Activated effector memory CD4-positive, alpha-beta T cell treated with anti-CD3 and anti-CD28 coated beads, Interleukin-2, amount 50 U/mL, for 16 hours (primary cell): ENCODE data around the gene PLEKHM1.

Source experiments
- DNase-seq: peaks from one replicate; pipeline ENCODE4 v3.0.0-alpha.2; 2020

The PLEKHM1 gene

DNA sequence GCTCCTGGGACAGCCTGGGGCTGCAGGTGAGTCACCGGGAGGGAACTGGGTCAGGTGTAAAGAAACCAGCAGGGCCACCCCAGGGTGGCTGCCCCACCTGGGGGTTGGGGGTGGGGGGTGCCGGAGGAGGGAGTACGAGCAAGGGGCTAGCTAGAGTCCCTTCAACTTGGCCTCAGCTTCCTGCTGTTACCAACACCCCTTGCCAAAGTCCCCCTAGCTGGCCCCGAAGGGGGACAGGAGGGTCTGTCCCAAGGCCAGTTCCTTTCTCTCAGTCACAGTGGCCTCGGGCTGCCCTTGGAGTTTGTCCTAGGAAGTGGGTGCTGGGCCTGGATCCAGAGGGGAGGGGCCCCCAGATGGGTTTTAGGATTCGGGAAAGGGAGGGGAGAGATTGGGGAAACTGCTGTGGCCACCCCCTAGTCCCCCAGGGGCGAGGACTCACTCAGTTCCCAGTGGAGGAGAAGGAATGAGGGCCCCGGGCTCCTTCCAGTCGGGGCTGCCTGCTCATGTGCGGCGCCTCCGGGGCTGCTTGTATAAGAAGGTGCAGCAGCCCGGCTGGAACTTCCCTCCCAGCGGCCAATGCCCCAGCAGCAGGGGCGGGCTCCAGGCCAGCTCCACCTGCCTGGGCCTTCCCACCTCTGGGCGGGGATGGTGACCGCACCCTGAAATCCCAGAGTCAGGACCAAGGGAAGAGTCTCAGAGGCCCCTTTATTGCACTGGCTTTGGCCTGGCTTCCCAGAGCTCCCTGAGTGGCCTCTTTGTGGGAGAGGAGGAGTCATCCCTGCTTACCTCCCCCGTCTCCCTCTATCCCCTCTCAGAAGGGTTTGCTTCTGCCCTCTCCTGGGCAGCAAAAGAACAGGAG lies 65.2 kb downstream of the PLEKHM1 start:
- no peak for DNase-seq

DNA sequence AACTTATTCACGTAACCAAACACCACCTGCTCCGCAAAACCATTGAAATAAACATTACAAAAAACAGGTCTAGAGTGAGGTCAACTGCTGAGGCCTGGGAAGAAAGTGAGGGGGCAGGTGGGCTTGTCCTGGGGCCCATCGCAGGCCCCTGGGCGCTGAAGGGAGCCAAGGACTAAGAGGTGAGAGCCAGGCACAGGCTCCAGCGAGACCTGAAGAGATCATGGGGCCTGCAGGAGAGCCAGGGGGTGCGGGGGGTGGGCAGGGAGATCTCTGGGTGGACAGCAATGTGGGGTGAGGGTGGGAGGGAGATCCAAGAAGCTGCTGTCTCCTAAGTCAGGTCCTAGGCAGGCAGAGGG lies 65.8 kb downstream of the PLEKHM1 start:
- DNase-seq: no peak

DNA sequence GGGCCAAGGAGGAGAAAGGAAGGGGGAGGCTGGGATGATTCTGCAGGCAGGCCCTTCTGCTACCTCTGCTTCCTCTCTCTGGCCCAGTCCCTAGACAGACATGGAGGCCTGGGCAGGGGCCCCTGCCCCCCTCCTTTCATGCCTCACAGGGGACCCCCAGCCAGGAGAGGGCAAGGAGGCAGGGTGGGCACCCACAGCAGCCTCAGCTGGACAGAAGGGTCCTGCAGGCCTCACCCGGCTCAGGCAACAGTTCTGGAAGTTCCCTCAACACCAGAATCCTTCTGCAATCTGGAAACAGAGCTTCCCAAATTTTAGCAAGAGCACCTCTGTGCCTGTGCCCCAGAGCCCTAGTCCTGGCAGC lies 66.6 kb downstream of the PLEKHM1 start:
- no peak for DNase-seq

DNA sequence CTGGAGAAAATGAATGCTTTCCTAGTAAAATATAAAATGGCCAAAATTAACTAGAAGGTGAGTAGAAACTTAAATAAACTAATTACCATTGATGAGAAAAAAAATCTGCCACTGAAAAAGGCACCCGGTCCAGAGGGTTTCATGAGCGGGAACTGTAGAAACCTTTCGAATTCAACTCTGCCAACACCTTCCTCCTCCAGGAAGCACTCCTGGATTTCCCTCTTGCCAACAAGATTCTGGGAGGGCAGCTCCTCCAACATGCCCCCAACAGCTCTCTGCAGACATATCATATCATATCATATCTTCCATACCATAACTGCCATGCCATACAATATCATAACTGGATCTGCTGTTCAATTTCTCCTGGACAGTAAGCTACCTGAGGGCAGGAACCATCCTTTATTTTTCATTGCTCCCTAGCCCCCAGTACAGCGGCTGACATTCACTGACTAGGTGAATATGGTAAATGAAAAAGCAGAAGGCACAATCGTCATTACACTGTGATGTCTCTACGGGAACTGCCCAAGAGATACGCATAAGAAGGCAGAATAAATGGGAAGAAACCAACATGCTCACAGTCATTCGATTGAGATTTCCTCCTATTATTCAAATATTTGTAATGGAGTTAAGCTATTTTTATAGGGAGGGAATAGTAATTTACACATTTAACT lies 67.1 kb downstream of the PLEKHM1 start:
- DNase-seq: no peak

DNA sequence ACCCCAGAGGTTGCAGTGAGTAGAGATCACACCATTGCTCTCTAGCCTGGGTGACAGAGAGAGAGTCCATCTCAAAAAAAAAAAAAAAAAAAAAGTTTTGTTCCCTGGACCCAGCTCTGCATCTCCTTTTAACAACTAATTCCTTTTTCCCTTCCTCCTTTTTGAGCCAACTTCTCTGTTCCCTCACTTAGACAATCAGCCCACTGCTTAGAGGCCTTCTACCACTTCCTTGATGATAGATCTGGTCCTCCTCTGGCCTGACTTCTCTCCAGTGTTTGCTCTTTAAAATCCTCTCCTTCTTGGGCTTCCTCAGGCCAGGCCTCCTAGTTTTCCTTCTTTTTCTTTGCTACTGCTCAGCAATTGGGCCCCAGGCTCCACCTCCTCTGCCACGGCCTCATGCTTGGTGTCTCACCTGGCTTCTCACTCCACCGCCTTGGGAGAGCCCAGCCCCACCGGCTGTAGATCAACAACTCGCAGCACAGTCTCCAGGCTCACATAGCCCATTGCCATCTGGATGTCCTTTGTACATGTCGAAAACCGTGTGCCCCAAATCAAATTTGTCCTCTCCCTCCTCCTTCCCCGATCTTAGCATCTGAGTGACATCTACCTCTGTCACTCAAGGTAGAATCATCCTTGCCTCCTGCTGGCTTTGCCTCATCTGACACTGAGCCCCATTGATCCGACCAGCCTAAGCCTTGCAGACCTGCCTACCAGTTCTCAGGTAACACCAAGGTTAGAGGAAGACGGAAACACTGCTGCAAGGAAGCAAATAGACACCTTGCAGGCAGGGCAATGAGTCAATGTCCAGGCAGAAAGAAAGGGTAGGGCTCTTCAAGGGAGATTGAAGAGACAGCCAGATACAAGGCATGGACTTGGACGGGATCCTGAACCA lies 75.3 kb downstream of the PLEKHM1 start:
- DNase-seq: no peak

DNA sequence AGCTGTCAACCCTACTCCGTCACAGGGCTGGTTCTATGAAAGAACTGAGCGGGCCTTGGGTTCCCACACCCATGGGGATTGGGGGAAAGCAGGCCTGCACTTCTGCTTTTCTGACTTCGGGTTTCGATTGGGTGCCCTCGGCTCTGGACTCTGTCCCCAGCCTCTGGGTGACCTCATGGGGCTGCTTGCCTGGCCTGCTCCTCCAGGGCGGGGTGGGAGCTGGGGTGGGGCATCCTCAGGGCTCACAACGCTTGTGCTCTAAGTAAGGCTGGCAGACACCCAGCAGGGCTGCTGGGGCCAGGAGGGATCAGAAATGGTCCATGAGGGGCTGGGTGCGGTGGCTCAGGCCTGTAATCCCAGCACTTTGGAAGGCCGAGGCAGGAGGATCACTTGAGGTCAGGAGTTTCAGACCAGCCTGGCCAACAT lies 77.0 kb downstream of the PLEKHM1 start:
- no peak for DNase-seq

DNA sequence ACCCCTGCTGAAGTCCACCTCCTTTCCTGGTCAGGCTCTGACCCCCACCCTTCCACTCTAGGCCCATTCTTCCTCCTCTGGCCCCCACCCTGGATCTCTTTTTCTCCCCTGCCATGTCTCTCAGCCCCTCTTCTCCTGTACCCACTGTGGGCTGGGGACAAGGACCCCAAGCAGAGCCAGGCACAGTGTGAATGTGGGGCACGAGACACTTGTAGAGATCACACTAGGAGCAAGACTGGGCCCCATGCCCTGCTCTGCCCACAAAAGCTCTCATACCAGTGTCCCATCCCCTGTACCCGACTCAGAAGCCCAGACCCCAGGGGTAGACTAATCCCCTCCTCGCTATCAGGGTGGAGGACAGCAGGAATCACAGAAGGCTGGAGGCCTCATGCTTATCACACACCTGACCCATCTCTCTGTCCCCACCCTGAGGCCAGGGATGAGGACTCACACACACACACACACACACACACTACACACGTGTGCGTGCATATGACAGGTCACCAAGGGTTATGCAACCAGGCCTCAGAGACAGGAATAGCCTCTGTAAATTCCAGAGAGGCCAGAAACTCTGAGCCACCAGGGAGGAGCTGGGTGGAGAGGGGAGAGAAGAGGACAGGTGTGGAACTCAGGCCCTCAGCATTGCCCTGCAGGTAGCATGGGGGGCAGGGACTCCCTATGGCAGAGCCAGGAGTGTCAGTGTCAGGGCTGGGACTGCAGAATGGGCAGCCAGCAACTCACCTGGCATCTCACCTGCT lies 79.0 kb downstream of the PLEKHM1 start:
- no peak for DNase-seq

DNA sequence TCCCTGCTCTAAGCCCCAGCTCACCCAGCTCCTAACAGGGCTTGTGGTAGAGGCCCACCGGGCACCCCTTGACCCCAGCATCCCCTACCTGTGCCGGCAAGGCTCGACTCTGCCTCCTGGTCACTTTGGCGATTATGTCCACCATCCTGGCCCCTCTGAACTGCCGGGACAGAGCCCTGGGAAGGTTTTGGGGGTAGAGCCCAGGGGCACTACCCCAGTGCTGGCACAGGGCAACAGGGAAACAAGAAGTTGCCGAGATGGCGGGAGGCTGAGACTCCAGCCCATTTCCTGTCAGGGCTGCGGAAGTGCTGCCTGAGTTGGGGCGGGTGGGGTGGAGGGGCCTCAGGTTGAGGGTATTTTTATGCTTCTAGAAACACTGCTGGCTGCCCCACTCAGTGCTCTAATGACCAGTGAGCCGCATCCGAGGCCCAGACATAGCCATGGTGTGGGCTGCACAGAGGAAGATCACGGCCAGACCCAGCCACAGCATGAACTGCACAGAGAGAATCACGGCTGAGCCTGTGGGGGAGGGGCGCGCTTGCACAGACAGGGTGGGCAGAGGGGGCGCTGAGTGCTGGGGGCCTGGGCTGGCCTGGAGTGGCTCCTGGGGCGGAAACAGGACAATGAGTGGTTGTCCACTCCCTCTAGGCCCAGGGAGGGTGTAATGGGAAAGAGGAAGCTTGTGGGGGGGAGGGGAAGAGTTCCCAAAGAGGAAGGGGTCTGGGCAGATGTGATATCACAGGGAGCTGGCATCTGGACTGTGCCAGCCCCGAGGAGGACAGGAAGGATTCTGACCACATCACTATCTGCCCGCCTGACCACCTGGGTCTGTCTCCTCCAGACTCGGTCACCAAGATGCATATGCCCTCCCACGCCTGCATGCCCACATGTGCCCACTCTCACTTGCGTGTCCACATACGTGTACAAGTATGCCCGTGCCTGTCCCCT lies 80.1 kb downstream of the PLEKHM1 start:
- DNase-seq: peak; percentile 86

DNA sequence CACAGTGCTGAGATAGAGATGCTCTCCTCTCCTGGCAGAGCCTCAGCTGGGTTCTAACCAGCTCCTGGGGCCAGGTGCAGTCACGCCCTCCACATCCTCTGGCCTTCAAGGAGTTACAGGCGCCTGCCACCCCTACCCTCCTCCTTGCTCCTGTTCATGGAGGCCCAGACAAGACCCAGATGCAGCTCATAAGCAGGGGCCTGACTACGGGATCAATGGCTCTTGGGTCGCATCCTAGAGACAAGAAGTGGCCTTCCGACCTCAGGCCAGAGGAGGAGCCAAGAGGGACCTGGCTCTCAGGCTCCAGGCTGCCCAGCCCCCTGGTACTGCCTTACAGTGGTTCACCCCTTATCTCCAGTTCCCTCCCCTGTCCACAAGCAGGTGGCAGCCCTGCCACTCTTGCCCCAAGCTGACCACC lies 80.9 kb downstream of the PLEKHM1 start:
- DNase-seq: no peak

DNA sequence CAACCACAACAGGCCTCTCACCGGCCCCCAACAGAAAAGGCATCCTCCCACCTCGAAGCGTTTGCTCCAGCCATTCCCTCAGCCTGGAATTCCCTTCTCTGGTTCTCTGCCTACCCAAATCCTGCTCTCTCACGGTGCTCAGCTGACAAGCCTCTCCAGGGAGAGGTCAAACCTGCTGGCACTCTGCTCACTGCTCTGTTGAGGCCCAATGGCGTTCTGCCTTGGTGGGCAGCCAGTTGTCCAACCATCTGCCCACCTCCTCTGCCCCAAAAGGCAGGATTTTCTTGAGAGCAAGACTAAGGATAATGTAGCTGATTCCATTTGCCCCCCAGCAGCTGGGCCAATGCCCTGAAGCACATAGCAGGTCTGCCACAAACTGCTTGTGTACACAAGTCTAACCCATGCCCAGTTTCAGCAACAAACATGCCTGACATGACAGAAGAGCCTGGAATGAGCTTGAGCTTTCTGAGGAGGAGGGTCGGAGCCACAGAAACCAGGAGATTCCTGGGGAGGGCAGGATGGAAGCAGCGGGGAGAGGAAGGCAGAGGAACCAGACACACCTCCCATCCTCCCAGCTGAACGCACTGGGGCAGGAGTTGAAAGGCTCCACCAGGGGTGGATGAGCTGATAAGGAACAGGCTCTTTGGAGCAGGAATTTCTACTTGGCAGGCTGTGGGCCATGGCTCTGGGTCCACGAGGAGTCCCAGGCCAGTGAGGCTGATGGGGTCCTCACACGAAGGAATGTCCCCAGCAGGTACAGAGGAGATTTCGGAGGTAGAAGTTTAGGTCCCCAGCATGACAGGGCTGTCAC lies 81.7 kb downstream of the PLEKHM1 start:
- DNase-seq: no peak

DNA sequence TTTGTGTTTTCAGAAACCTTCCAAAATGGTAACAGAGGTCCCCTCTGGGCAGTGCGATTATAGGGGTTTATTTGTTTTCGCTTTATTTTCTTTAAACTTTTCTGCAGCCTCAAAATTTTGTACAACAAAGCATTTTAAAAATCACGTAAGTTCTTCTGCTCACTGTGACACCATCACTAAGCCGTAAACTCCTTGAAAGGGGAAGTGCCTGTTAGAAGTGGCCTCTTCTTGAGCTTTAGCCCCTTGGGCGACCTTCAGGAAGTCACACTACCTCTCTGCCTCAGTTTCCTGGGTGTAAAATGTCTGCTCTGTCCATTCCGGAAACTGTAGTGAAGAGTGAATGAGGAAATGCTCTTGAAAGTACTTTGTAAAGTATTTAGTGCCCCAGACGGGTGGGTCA lies 84.4 kb downstream of the PLEKHM1 start:
- DNase-seq: no peak

DNA sequence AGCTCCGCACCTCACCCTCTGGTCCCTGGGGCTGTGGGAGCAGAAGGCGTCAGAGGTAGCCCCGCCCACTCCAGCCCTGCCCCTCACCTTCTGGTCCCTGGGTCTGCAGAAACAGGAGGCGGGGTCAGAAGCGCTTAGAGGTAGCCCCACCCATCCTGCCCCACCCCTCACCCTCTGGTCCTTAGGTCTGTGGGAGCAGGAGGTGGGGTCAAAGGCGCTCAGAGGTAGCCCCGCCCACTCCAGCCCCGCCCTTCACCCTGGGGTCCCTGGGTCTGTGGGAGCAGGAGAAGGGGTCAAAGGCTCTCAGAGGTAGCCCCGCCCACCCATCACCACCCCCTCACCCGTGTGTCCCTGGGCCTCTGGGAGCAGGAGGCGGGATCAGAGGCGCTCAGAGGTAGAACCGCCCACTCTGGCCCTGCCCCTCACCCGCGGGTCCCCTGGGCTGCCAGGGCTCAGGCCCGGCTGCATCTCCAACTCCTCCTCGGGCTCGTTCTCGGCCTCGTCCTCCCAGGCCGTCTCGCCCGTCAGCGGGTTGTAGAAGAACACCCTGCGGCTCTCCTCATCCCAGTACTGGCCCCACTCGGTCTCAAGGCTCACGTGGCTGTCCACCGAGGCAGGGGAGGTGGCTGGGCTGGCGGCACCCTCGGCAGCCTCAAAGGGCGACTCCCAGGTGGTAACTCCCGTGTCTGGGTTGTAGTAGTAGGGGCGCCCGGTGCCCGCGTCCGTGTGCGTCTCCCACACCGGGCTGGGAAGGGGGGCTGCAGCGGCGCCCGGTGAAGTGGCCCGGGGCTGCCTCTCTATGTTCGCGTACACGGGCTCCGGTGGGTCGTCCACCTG lies 85.1 kb downstream of the PLEKHM1 start:
- DNase-seq: no peak

DNA sequence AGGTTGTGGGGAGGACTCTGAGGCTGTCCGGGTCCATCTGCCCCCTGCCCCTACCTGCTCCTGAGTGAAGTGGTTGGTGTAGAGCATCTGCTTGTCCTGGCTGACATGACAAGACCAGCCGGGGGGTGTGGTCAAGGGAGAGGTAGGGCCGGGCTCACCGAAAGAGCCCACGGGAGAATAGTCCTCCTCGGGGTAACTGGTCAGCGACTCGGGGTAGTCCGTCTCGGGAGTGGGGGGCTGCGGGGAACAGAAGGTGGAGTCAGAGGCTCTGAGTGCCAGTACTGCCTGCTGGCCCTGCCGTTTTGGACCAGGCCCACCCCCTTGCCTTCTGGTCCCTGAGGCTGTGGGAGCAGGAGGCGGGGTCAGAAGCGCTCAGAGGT lies 85.7 kb downstream of the PLEKHM1 start:
- no peak for DNase-seq

DNA sequence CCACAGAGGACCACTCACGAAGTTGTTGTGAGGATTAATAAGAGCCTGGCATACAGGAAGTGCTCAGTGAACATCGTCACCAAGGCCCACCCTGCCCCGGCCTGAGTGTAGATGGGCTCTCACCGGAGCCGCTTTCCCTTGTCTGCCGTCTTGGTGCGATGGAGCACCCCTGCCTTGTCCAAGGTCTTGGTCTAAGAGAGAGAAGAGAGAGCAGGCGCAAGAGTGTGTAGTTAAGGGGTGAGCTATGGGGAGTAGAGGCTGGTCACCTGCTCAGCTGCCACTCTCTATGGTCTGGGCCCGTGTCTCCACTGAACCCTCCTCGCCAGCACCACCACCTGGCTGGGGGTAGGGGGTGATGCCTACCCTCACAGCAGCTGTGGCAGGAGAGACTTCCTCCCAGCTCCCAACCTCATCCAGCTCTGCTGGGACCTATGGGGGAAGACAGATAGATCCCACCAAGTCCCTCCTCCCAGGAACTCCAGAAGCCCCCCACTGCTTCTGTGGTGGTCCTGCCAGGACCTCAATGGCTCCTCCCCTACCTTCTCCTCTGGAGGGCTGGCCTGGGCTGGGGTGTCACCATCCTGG lies 86.5 kb downstream of the PLEKHM1 start:
- no peak for DNase-seq

DNA sequence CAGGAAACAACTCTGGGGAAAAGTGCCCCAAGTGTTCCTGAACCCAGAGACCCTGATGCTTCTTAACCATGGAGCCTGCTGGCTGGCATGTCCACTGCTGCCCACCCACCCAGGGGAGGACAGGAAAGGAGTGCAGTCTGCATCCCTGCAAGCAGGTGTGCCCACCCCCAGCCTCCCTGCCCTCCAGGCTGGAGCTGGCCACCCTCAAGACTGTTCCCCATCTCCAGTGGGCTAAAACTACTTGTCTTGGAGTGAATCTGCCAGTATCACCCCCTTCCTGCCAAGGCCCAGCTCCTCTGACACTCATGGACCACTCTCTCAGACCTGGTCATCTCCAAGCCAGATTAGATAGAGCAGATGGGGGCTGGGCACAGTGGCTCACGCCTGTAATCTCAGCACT lies 87.6 kb downstream of the PLEKHM1 start:
- DNase-seq: no peak

DNA sequence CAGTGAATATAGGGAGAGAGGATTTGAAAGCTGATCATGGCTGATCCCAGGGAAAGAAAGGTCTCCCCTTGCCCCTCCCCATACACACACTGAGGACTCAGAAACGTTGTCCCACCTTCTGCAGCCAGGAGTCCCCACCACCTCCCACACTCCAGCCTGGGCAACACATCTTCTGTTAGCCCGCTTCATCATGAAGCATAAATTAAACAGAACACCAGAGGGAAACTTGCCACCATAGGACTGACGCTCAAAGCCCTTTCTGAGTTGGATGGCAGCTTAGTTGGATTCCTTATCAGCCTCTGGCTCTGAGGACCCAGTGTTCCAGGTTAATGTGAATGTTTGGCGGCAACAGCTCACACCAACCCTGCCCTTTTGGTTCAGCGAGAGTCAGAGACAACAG lies 91.7 kb downstream of the PLEKHM1 start:
- DNase-seq: no peak

DNA sequence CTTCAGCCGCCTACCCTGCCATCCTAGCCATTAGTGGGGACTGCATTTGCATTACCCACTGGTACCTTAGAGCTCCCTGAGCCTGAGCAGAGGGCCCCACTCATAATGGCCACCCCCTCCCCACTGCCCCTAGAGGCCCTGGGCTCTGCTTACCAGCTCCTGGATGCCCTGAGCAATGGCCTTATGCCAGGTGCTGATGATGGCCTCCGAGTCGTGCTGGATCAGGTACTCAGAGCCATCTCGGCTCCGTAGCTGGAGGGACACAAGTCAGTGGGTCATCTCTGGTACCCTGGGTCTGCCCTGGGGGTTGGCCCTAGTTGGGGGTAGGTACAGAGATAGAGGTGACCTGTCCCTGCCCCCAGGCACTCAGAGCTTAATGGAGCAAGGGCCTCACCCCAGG lies 92.7 kb downstream of the PLEKHM1 start:
- no peak for DNase-seq

DNA sequence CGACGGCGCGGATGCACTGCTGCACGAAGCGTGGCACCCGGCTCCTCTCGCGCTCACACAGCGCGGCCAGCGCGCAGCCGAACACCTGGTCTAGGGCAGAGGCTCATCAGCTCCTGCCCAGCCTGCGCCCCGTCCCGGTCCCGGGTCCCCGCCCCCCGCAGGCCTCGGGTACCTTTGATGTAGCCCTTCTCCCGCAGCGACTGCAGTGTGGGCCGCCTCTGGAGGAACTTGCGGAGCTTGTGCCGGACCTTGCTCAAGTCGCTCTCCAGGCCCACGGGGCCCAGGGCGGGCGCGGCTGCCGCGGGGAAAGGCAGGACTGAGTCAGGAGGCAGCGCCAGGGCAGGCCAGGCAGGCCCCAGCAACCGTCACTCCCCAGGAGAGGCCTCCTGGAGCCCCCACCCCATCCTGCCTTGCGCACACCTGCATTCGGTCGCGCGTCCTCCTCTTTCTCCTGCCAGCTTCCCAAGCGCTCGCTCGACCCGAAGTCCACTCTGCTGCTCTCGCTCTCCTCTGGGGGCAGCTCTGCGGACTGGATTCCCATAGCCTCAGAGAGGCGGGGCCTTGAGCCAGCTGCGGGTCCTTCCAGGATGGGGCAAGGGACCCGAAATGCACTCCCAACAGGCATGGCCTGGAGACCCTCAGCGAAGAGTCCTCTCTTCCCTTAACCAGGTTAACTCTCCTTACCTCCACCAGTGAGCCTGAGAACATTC lies 93.9 kb downstream of the PLEKHM1 start:
- DNase-seq: no peak
